ENCODE results near the gene DNMBP. TPM values are rescaled to one million over a fixed set of nuclear protein-coding genes. Genes with fewer than 3 reads are reported as not detected.
"Not testable (repeated sequence)": the region's sequence is repeated elsewhere in the genome, so short reads cannot be mapped to it uniquely, and the experiment has no call there.

DNMBP gene
- total RNA-seq, 1 donor from 2014 or later: 26.8 TPM

- ATAC-seq (no peak), DNase-seq (ENCODE audit: low spot score) (no peak)
- intact Hi-C loops (cut with DNase I): no loop called here
These were observed 157.1 kb downstream of the DNMBP start for GRCh38 chr10:99852481-99853213.

- intact Hi-C loops (cut with DNase I): no loop called here
- no peak for DNase-seq (ENCODE audit: low spot score)
- ATAC-seq: no peak
These were observed 157.9 kb downstream of the DNMBP start for GRCh38 chr10:99851825-99852224.

GRCh38 chr10:99850767-99851340 is 158.9 kb downstream of the DNMBP start:
- intact Hi-C loops (cut with DNase I): no loop called here
- no peak for DNase-seq (ENCODE audit: low spot score)
- ATAC-seq: no peak

- no peak for DNase-seq (ENCODE audit: low spot score)
- ATAC-seq: no peak
- intact Hi-C loops (cut with DNase I): no loop called here
These were observed 159.6 kb downstream of the DNMBP start for GRCh38 chr10:99850021-99850766.

- intact Hi-C loops (cut with DNase I): loop anchor here (5.0 kb wide), 1 partner anchor 198 kb away; no protein-coding TSS in a partner anchor
These were observed 160.2 kb downstream of the DNMBP start for GRCh38 chr10:99849536-99849935.

GRCh38 chr10:99849057-99849456 is 160.7 kb downstream of the DNMBP start:
- intact Hi-C loops (cut with DNase I): loop anchor here (5.0 kb wide), 1 partner anchor 198 kb away; no protein-coding TSS in a partner anchor
- DNase-seq (ENCODE audit: low spot score): no peak
- no peak for ATAC-seq

More at GRCh38 chr10:99849536-99849935, 160.2 kb downstream of the DNMBP start:
- no peak for ATAC-seq
- no peak for DNase-seq (ENCODE audit: low spot score)

- intact Hi-C loops (cut with DNase I): loop anchor here (5.0 kb wide), 1 partner anchor 201 kb away; no protein-coding TSS in a partner anchor
- DNase-seq (ENCODE audit: low spot score): peak; percentile 87
- peak; percentile 94 for ATAC-seq
These were observed 163.8 kb downstream of the DNMBP start for GRCh38 chr10:99845837-99846382.

- intact Hi-C loops (cut with DNase I): no loop called here
- ATAC-seq (peak; percentile 2), DNase-seq (ENCODE audit: low spot score) (no peak)
These were observed 165.3 kb downstream of the DNMBP start for GRCh38 chr10:99844433-99844955.

GRCh38 chr10:99843310-99843709 is 166.4 kb downstream of the DNMBP start:
- intact Hi-C loops (cut with DNase I): no loop called here
- ATAC-seq (peak; percentile 66), DNase-seq (ENCODE audit: low spot score) (no peak)

GRCh38 chr10:99841746-99842145 is 168.0 kb downstream of the DNMBP start:
- intact Hi-C loops (cut with DNase I): no loop called here
- no peak for ATAC-seq
- DNase-seq (ENCODE audit: low spot score): no peak

GRCh38 chr10:99840859-99841258 is 168.9 kb downstream of the DNMBP start:
- DNase-seq (ENCODE audit: low spot score); intact Hi-C loops (cut with DNase I); ATAC-seq: not testable (repeated sequence)

GRCh38 chr10:99836711-99837110 is 173.0 kb downstream of the DNMBP start:
- intact Hi-C loops (cut with DNase I): no loop called here
- DNase-seq (ENCODE audit: low spot score): no peak
- no peak for ATAC-seq

GRCh38 chr10:99835947-99836346 is 173.8 kb downstream of the DNMBP start:
- intact Hi-C loops (cut with DNase I): no loop called here
- no peak for DNase-seq (ENCODE audit: low spot score)
- no peak for ATAC-seq

GRCh38 chr10:99834410-99834809 is 175.3 kb downstream of the DNMBP start:
- intact Hi-C loops (cut with DNase I): no loop called here
- ATAC-seq (no peak), DNase-seq (ENCODE audit: low spot score) (no peak)

- no peak for ATAC-seq
- intact Hi-C loops (cut with DNase I): no loop called here
- DNase-seq (ENCODE audit: low spot score): no peak
These were observed 177.3 kb downstream of the DNMBP start for GRCh38 chr10:99832439-99832838.

GRCh38 chr10:99828464-99828863 is 181.3 kb downstream of the DNMBP start:
- DNase-seq (ENCODE audit: low spot score): no peak
- intact Hi-C loops (cut with DNase I): no loop called here
- ATAC-seq: no peak

GRCh38 chr10:99827936-99828335 is 181.8 kb downstream of the DNMBP start:
- intact Hi-C loops (cut with DNase I): no loop called here
- no peak for ATAC-seq
- no peak for DNase-seq (ENCODE audit: low spot score)
